Measurements from ENCODE around the gene RNASE8. TPM values are rescaled to one million over a fixed set of nuclear protein-coding genes. Genes with fewer than 3 reads are reported as not detected.
A peak's percentile ranks its signal among the peaks of the same experiment; 100 is the strongest.

Gene RNASE8
- total and polyA plus RNA-seq, 2 of the 8 experiments (the other 6 are each of a cell fraction or from before 2014, with no cell fraction given): not detected

- no peak overlapping the region for H2BK20ac ChIP-seq (ENCODE audit: low read length)
- no peak overlapping the region for H3K4me2 ChIP-seq (ENCODE audit: insufficient read depth in 1 of 2, low read depth in 2 of 2, low read length in 2 of 2)
- H4K91ac ChIP-seq (replicated peaks; ENCODE audit: insufficient read length, low read length): no peak overlapping the region
- WGBS, 2 experiments (ENCODE audit: extremely low coverage in 1 of 2, insufficient coverage in 1 of 2, insufficient read length in 1 of 2, insufficient replicate concordance in 2 of 2, low coverage in 1 of 2, low lambda C conversion rate in 2 of 2, missing lambda C conversion rate in 1 of 2): 97% methylated on average over 17 of the region's 42 CpGs; no CpG with 5 or more reads in 1 of the 2 experiments
- no peak overlapping the region for H2AK5ac ChIP-seq (ENCODE audit: low read depth, low read length)
- ChIA-PET POLR2A (ENCODE audit: partially characterized antibody) (interaction anchor here (0.8 to 7.8 kb wide), 15 partner anchors 8 to 106 kb away, joined by 3 to 148 read pairs (median 7); partner anchors contain the start of genes ARHGEF40, NDRG2 and TMEM253), CTCF (ENCODE audit: partially characterized antibody) (interaction anchor here (0.7 to 7.8 kb wide), 34 partner anchors 8 to 410 kb away, joined by 3 to 239 read pairs (median 6); partner anchors contain the start of genes ARHGEF40, RNASE13, TMEM253 and TPPP2)
- no peak overlapping the region for H3K56ac ChIP-seq (replicated peaks; ENCODE audit: insufficient read length, low read depth, low read length)
- no peaks in the 10 kb centered on the region for H3K9me3 ChIP-seq (ENCODE audit: insufficient read depth in 2 of 2, low read depth in 1 of 2, low read length in 1 of 2)
- H3K4ac ChIP-seq (replicated peaks; ENCODE audit: insufficient read length, low read depth, low read length): no peak overlapping the region
- no peak overlapping the region for H3K4me3 ChIP-seq (ENCODE audit: extremely low read depth in 1 of 4, insufficient read depth in 2 of 4, low read depth in 3 of 4, low read length in 4 of 4)
- peaks cover 17 to 45% (median 39%) of the 10 kb centered on the region in 4 experiments for H3K36me3 ChIP-seq (ENCODE audit: control insufficient read depth in 2 of 4, insufficient read depth in 4 of 4, low read length in 3 of 4)
- no peaks in the 10 kb centered on the region for H3K27me3 ChIP-seq (replicated peaks in 1 of 4; ENCODE audit: control insufficient read depth in 3 of 4, extremely low read depth in 1 of 4, insufficient read depth in 3 of 4, low read length in 3 of 4)
- H3K14ac ChIP-seq (ENCODE audit: insufficient read length): no peak overlapping the region
- peaks cover 20 to 32% (median 23%) of the 10 kb centered on the region in 4 experiments for H3K4me1 ChIP-seq (replicated peaks in 1 of 4; ENCODE audit: control insufficient read depth in 3 of 4, insufficient read depth in 4 of 4, low read length in 3 of 4)
- no peak overlapping the region for H3K23ac ChIP-seq (ENCODE audit: insufficient read length)
- no peak for TF ChIP-seq JUND (IDR thresholded peaks at IDR 0.05; ENCODE audit: low read length)
- no peak for TF ChIP-seq TBP (IDR thresholded peaks at IDR 0.05; ENCODE audit: low read depth, low read length)
- H3K79me2 ChIP-seq (ENCODE audit: control insufficient read depth in 1 of 2, insufficient read depth in 2 of 2, low read length in 2 of 2): peaks cover 4 to 25% of the 10 kb centered on the region in 2 experiments; a peak in 3 of 4 replicates
- peak overlapping the region; percentile 93; the same call in 1 of the 2 replicates for H4K8ac ChIP-seq (ENCODE audit: extremely low read depth, insufficient read depth, low read length)
- no peak overlapping the region for H3K9ac ChIP-seq (replicated peaks in 1 of 4; ENCODE audit: extremely low read depth in 1 of 4, low read depth in 3 of 4, low read length in 3 of 4)
- no peak overlapping the region for H2AFZ ChIP-seq (ENCODE audit: low read length)
- H2BK12ac ChIP-seq (ENCODE audit: low read depth, low read length): no peak overlapping the region
- no peak overlapping the region for H4K5ac ChIP-seq (ENCODE audit: insufficient read length, low read depth, low read length)
- no peak overlapping the region for H2BK5ac ChIP-seq (ENCODE audit: low read depth, low read length)
- no peak for FAIRE-seq
- H4K20me1 ChIP-seq (replicated peaks in 1 of 2; ENCODE audit: control insufficient read depth in 1 of 2, insufficient read depth in 2 of 2, low read length in 2 of 2): peaks cover 12 to 15% of the 10 kb centered on the region in 2 experiments
- H2BK15ac ChIP-seq (ENCODE audit: low read length): no peak overlapping the region
- H3K79me1 ChIP-seq (ENCODE audit: low read depth, low read length): peaks cover 8% of the 10 kb centered on the region
- H3K27ac ChIP-seq (ENCODE audit: low read depth, low read length): peak overlapping the region; percentile 30; the same call in 1 of the 2 replicates
- H3K23me2 ChIP-seq (ENCODE audit: low read depth, low read length): peaks cover 5% of the 10 kb centered on the region; the same call in 1 of the 2 replicates
- no peak overlapping the region for H2BK120ac ChIP-seq (replicated peaks; ENCODE audit: low read depth, low read length)
- no peak for DNase-seq (ENCODE audit: low read depth in 1 of 2, low spot score in 2 of 2)
- 0 out of 2 replicates have a peak overlapping the region, but pooled peaks have one; percentile 21 for H3K18ac ChIP-seq (ENCODE audit: extremely low read depth, low read length)
Measured at GRCh38 chr14:21091821-21092272, 34.2 kb downstream of the RNASE8 start.
